Epithelial cell of prostate (primary cell): ENCODE results near the gene SEPTIN5.

ENCODE experiments used
- DNase-seq: peaks from one replicate; pipeline ENCODE4 v3.0.0-alpha.2; 2011; ENCODE audit warnings: low read depth, low spot score
- H3K27ac ChIP-seq: fragments of 450-650 bp; 2 replicates; pipeline ENCODE4 v1.5.1; 2017; ENCODE audit warnings: mild to moderate bottlenecking

Gene SEPTIN5

GRCh38 chr22:19703869-19704268 is 10.4 kb upstream of the SEPTIN5 start:
- no peak overlapping the region for H3K27ac ChIP-seq
- DNase-seq: no peak

GRCh38 chr22:19704355-19705015 is 9.8 kb upstream of the SEPTIN5 start:
- no peak for DNase-seq
- no peak overlapping the region for H3K27ac ChIP-seq

GRCh38 chr22:19705181-19705934 is 8.9 kb upstream of the SEPTIN5 start:
- DNase-seq: no peak
- H3K27ac ChIP-seq: no peak overlapping the region

GRCh38 chr22:19706661-19707151 is 7.6 kb upstream of the SEPTIN5 start:
- no peak overlapping the region for H3K27ac ChIP-seq
- no peak for DNase-seq

- no peak overlapping the region for H3K27ac ChIP-seq
- no peak for DNase-seq
Observed at GRCh38 chr22:19707347-19708290, 6.7 kb upstream of the SEPTIN5 start.

- DNase-seq: no peak
- no peak overlapping the region for H3K27ac ChIP-seq
Observed at GRCh38 chr22:19708321-19709011, 5.8 kb upstream of the SEPTIN5 start.

GRCh38 chr22:19709063-19709769 is 5.1 kb upstream of the SEPTIN5 start:
- no peak for DNase-seq
- no peak overlapping the region for H3K27ac ChIP-seq

- no peak for DNase-seq
- H3K27ac ChIP-seq: no peak overlapping the region
Observed at GRCh38 chr22:19710020-19710768, 4.1 kb upstream of the SEPTIN5 start.

GRCh38 chr22:19710769-19711106 is 3.6 kb upstream of the SEPTIN5 start:
- H3K27ac ChIP-seq: no peak overlapping the region
- DNase-seq: no peak

- H3K27ac ChIP-seq: no peak overlapping the region
- no peak for DNase-seq
Observed at GRCh38 chr22:19713245-19713644, 1.1 kb upstream of the SEPTIN5 start.

- DNase-seq: no peak
- H3K27ac ChIP-seq: no peak overlapping the region
Observed at GRCh38 chr22:19713650-19714311, 522 bp upstream of the SEPTIN5 start.

- DNase-seq: no peak
- H3K27ac ChIP-seq: no peak overlapping the region
Observed at GRCh38 chr22:19715188-19715930, 1.1 kb downstream of the SEPTIN5 start.

- H3K27ac ChIP-seq: no peak overlapping the region
- DNase-seq: no peak
Observed at GRCh38 chr22:19716041-19716828, 1.9 kb downstream of the SEPTIN5 start.

GRCh38 chr22:19716829-19717105 is 2.5 kb downstream of the SEPTIN5 start:
- no peak for DNase-seq
- H3K27ac ChIP-seq: no peak overlapping the region

GRCh38 chr22:19717181-19717580 is 2.9 kb downstream of the SEPTIN5 start:
- DNase-seq: no peak
- no peak overlapping the region for H3K27ac ChIP-seq

GRCh38 chr22:19717691-19718455 is 3.6 kb downstream of the SEPTIN5 start:
- H3K27ac ChIP-seq: no peak overlapping the region
- no peak for DNase-seq
